HCT116 (cell line): ENCODE data around the gene FGD3. TPM values are rescaled to one million over a fixed set of nuclear protein-coding genes. Genes with fewer than 3 reads are reported as not detected.

Source experiments
- ATAC-seq: fragments of 200-7000 bp; cut with Tn5 transposase; 2 replicates; pipeline ENCODE4 v1.9.1; 2020; ENCODE audit warnings: mild to moderate bottlenecking, moderate library complexity
- BruUV-seq: library from RNA; stranded (reverse); fragments of 400-500 nt; replicated peaks from 2 replicates; lab custom pipeline; 2021; lab: Mats Ljungman, UMichigan
- CTCF ChIA-PET: fragments of 300-600 bp; sonication (Branson Sonifier 250); formaldehyde crosslinking; loops from one replicate; lab custom pipeline; 2021; ENCODE audit warnings: antibody characterized with exemption; lab: Charles Lee
- POLR2A ChIA-PET: fragments of 300-600, 350-600 bp; sonication (Branson Sonifier 250); formaldehyde crosslinking; loops from one replicate; lab custom pipeline; 2021; ENCODE audit warnings: antibody characterized with exemption; lab: Charles Lee
- RAD21 ChIA-PET, 2 experiments: fragments of 300-600 bp; sonication (Branson Sonifier 250); formaldehyde crosslinking; loops; one replicate each; lab custom pipeline; 2023; ENCODE audit warnings: low total read pairs in 2 of 2; ENCODE audit not compliant: uncharacterized antibody in 2 of 2, unreplicated experiment in 2 of 2, low non-redundant PET in 1 of 2; lab: Charles Lee
- DNase-seq: peaks from one replicate; pipeline ENCODE4 v3.0.0-alpha.2; 2010; ENCODE audit warnings: low read depth, low spot score
- H2AFZ ChIP-seq: fragments of 200-600 bp; shearing (Covaris generic), sonication (generic); 2 replicates; pipeline ENCODE4 v1.6.1; 2017; ENCODE audit warnings: low read depth, mixed run types, mixed read lengths, antibody characterized with exemption, low read length; ENCODE audit not compliant: poor library complexity, severe bottlenecking
- H3K27ac ChIP-seq: 2 replicates; pipeline ENCODE4 v1.5.1; 2012; ENCODE audit warnings: low read depth, low read length
- H3K27me3 ChIP-seq: fragments of 200-600 bp; sonication (generic); 2 replicates; pipeline ENCODE4 v1.6.1; 2016; ENCODE audit warnings: mixed run types, low read length, mixed read lengths; ENCODE audit not compliant: insufficient read depth
- H3K36me3 ChIP-seq, 2 experiments: fragments of 200-500 bp in 1 of 2; fragments of 200-600 bp in 1 of 2; sonication (Bioruptor generic) in 1 of 2; sonication (generic) in 1 of 2; 2 replicates each; pipeline versions ENCODE4 v1.5.1 to v1.6.1; 2014 to 2016; ENCODE audit warnings: low read length in 2 of 2, inconsistent platforms in 1 of 2, mixed read lengths in 1 of 2, mixed run types in 1 of 2; ENCODE audit not compliant: insufficient read depth in 2 of 2, control insufficient read depth in 1 of 2
- H3K4me1 ChIP-seq, 2 experiments: fragments of 200-600 bp in 1 of 2; sonication (generic) in 1 of 2; 2 replicates each; pipeline versions ENCODE4 v1.5.1 to v1.6.1; 2012 to 2017; ENCODE audit warnings: low read length in 2 of 2, inconsistent platforms in 1 of 2, mild to moderate bottlenecking in 1 of 2, mixed read lengths in 1 of 2, mixed run types in 1 of 2, moderate library complexity in 1 of 2; ENCODE audit not compliant: insufficient read depth in 2 of 2, control insufficient read depth in 1 of 2
- H3K4me2 ChIP-seq: fragments of 200-600 bp; sonication (generic); 2 replicates; pipeline ENCODE4 v1.6.1; 2017; ENCODE audit warnings: mixed run types, low read length, mixed read lengths
- H3K4me3 ChIP-seq, 2 experiments: fragments of 200-600 bp in 1 of 2; sonication (generic) in 1 of 2; replicated peaks in 1 of 2; 2 replicates each; pipeline ENCODE4 v1.5.1; 2011 to 2016; ENCODE audit warnings: low read length in 2 of 2, control low read depth in 1 of 2, low read depth in 1 of 2, mild to moderate bottlenecking in 1 of 2, mixed read lengths in 1 of 2, mixed run types in 1 of 2
- H3K79me2 ChIP-seq: fragments of 200-600 bp; sonication (generic); 2 replicates; pipeline ENCODE4 v1.6.1; 2017; ENCODE audit warnings: mild to moderate bottlenecking, mixed run types, low read length, moderate library complexity, mixed read lengths; ENCODE audit not compliant: insufficient read depth
- H3K9ac ChIP-seq: fragments of 200-600 bp; sonication (generic); 2 replicates; pipeline ENCODE4 v1.6.1; 2016; ENCODE audit warnings: low read length, mixed read lengths
- H3K9me2 ChIP-seq: fragments of 200-600 bp; sonication (generic), shearing (Covaris generic); 2 replicates; pipeline ENCODE4 v1.6.1; 2017; ENCODE audit warnings: mixed run types, mild to moderate bottlenecking, moderate library complexity; ENCODE audit not compliant: insufficient read depth
- H3K9me3 ChIP-seq, 2 experiments: fragments of 200-500 bp in 1 of 2; fragments of 200-600 bp in 1 of 2; sonication (Bioruptor generic) in 1 of 2; sonication (generic) in 1 of 2; 2 replicates each; pipeline ENCODE4 v1.6.1; 2014 to 2017; ENCODE audit warnings: low read length in 2 of 2, mixed read lengths in 2 of 2, inconsistent platforms in 1 of 2, low read depth in 1 of 2, mild to moderate bottlenecking in 1 of 2, mixed run types in 1 of 2, moderate library complexity in 1 of 2; ENCODE audit not compliant: control insufficient read depth in 1 of 2, insufficient read depth in 1 of 2
- H4K20me1 ChIP-seq: fragments of 200-600 bp; sonication (generic), shearing (Covaris generic); 2 replicates; pipeline ENCODE4 v1.6.1; 2017; ENCODE audit warnings: mixed run types, mild to moderate bottlenecking, moderate library complexity; ENCODE audit not compliant: insufficient read depth
- CEBPB ChIP-seq: IDR thresholded peaks from 2 replicates; pipeline ENCODE4 v1.6.1; 2012; ENCODE audit warnings: low read depth
- EGR1 ChIP-seq: IDR thresholded peaks from 2 replicates; pipeline ENCODE4 v1.6.1; 2012; ENCODE audit warnings: low read depth
- EZH2 ChIP-seq: fragments of 200-600 bp; sonication (generic); IDR thresholded peaks from 2 replicates; pipeline ENCODE4 v1.6.1; 2017; ENCODE audit warnings: antibody characterized with exemption, mixed run types
- FOSL1 ChIP-seq: IDR thresholded peaks from 2 replicates; pipeline ENCODE4 v1.6.1; 2012; ENCODE audit warnings: low read depth
- POLR2A ChIP-seq: IDR thresholded peaks from 2 replicates; pipeline ENCODE4 v1.7.0; 2011; ENCODE audit warnings: borderline replicate concordance; ENCODE audit not compliant: insufficient read depth, insufficient read length; ENCODE audit errors: extremely low read depth
- RAD21 ChIP-seq: IDR thresholded peaks from 2 replicates; pipeline ENCODE4 v1.6.1; 2012; ENCODE audit warnings: low read depth, mild to moderate bottlenecking
- SP1 ChIP-seq: IDR thresholded peaks from 2 replicates; pipeline ENCODE4 v1.6.1; 2012; ENCODE audit warnings: low read depth
- ZFX ChIP-seq: fragments of 450-650 bp; IDR thresholded peaks from 2 replicates; pipeline ENCODE4 v1.6.1; 2017
- intact Hi-C: fragments of 100-400 bp; cut with micrococcal nuclease; formaldehyde crosslinking; loops from 2 replicates; pipeline ENCODE4 v1.10.0; 2022
- total RNA-seq: library from RNA; stranded (reverse); gene quantifications from one replicate; pipeline ENCODE4 v1.2.1, GENCODE V29; 2021; ENCODE audit not compliant: unreplicated experiment
- TF ChIP-seq, protein P1 (sequence below): IDR thresholded peaks from 2 replicates; pipeline ENCODE4 v1.6.1; 2011; ENCODE audit warnings: mild to moderate bottlenecking, low read length, moderate library complexity; ENCODE audit not compliant: insufficient replicate concordance; ENCODE audit errors: extremely low read depth
- TF ChIP-seq, protein P2 (sequence below): IDR thresholded peaks from 2 replicates; pipeline ENCODE4 v1.6.1; 2012; ENCODE audit warnings: low read depth
- TF ChIP-seq, protein P3 (sequence below): IDR thresholded peaks from 2 replicates; pipeline ENCODE4 v1.6.1; 2012
- TF ChIP-seq, protein P4 (sequence below), 3 experiments: fragments of 200-600 bp in 1 of 3; sonication (generic) in 1 of 3; IDR thresholded peaks in 2 of 3; conservative IDR thresholded peaks in 1 of 3; 2 replicates each; pipeline ENCODE4 v1.5.1; 2012 to 2017; ENCODE audit warnings: low read depth in 2 of 3, low read length in 2 of 3, antibody characterized with exemption in 1 of 3, borderline replicate concordance in 1 of 3, control low read depth in 1 of 3, mild to moderate bottlenecking in 1 of 3, mixed read lengths in 1 of 3, mixed run types in 1 of 3, moderate library complexity in 1 of 3; ENCODE audit not compliant: insufficient read depth in 1 of 3

The FGD3 gene
- total RNA-seq, 1 experiment from 2014 or later = 3.3 TPM

DNA sequence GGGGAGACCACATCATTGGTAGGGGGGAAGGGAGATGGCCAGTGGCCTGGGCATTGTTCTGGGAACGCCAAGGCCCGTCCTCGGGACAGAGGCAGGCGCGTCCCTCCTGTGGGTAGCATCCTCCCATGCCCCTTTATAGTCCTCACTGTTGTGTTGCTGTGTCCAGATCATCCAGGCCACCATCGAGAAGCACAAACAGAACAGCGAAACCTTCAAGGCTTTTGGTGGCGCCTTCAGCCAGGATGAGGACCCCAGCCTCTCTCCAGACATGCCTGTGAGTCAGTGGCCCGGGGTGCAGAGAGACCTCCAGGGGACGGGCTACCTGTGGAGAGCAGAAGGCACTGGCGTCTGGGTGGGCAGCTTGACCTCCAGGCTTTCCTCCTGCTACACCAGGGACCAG, 72.8 kb downstream of the FGD3 start:
- no TSS peak for BruUV-seq
- Histone ChIP-seq H3K9me3 (no peaks in the 10 kb centered on the region), H3K27me3 (no peaks in the 10 kb centered on the region), H3K4me1 (no peaks in the 10 kb centered on the region), H3K4me2 (no peak overlapping the region), H3K79me2 (no peaks in the 10 kb centered on the region), H3K9me2 (no peaks in the 10 kb centered on the region), H3K9ac (no peak overlapping the region), H4K20me1 (no peaks in the 10 kb centered on the region), H3K36me3 (no peaks in the 10 kb centered on the region), H3K4me3 (no peak overlapping the region), H2AFZ (no peak overlapping the region), H3K27ac (no peak overlapping the region)
- ChIA-PET POLR2A (no interaction called here), CTCF (no interaction called here), RAD21 (no interaction called here)
- TF ChIP-seq, protein P1, sequence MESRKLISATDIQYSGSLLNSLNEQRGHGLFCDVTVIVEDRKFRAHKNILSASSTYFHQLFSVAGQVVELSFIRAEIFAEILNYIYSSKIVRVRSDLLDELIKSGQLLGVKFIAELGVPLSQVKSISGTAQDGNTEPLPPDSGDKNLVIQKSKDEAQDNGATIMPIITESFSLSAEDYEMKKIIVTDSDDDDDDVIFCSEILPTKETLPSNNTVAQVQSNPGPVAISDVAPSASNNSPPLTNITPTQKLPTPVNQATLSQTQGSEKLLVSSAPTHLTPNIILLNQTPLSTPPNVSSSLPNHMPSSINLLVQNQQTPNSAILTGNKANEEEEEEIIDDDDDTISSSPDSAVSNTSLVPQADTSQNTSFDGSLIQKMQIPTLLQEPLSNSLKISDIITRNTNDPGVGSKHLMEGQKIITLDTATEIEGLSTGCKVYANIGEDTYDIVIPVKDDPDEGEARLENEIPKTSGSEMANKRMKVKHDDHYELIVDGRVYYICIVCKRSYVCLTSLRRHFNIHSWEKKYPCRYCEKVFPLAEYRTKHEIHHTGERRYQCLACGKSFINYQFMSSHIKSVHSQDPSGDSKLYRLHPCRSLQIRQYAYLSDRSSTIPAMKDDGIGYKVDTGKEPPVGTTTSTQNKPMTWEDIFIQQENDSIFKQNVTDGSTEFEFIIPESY = no peak
- TF ChIP-seq RAD21 (no peak), ZFX (no peak), EZH2 (no peak), FOSL1 (no peak), POLR2A (no peak)
- DNase-seq (no peak), ATAC-seq (no peak)
- intact Hi-C loops = no loop called here

DNA sequence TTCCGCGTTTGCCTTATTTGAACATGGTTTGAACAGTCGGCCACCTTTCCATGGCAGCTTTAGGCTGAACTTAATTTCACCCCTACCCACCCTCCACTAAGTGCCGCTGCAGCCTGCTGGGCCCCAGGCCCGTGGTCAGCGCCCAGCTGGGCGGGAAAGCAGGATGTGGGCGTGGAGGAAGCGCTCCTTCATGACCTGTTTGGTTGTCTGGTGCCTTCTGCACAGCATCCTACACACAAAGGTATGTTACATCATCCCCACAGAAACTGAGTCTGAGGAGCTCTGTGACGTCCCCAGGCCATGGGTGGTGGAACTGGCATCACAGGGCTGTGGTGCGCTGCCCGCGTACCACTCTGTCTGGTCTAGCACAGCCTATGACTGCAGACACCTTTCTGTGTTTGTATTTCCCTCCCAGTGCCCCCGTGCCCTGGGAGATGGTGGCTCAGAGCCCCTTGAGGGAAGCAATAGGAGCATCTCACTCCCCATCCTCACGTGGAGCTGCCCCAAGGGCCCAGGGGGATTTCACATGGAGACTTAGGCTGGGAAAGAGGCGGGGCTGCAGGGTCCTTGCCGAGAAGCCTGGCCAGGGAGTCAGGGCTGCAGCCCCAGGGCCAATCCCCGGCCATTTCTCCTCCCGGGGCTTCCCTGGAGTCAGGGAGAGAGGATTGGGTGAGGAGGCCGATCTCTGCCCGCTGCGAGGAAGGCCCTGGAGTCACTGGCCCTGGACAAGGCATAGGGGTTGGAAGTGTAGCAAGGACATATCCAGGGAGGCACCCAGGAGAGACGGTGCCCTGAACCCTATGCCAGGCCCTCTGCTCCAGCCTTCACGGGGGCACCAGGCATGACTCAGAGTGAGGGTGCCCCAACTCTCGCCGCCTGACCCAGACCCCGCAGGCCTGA, 73.7 kb downstream of the FGD3 start:
- DNase-seq = no peak
- H3K27ac ChIP-seq = no peak overlapping the region
- no peak for ATAC-seq
- no peak overlapping the region for H2AFZ ChIP-seq
- H3K4me3 ChIP-seq = no peak overlapping the region
- no TSS peak for BruUV-seq
- ChIA-PET POLR2A (no interaction called here), RAD21 (no interaction called here), CTCF (no interaction called here)
- H3K9me3 ChIP-seq = no peaks in the 10 kb centered on the region
- H3K4me2 ChIP-seq = no peak overlapping the region
- no peaks in the 10 kb centered on the region for H3K9me2 ChIP-seq
- H4K20me1 ChIP-seq = no peaks in the 10 kb centered on the region
- intact Hi-C loops = no loop called here
- H3K79me2 ChIP-seq = no peaks in the 10 kb centered on the region
- H3K27me3 ChIP-seq = no peaks in the 10 kb centered on the region
- no peak overlapping the region for H3K9ac ChIP-seq
- no peaks in the 10 kb centered on the region for H3K36me3 ChIP-seq
- no peaks in the 10 kb centered on the region for H3K4me1 ChIP-seq
- TF ChIP-seq SP1 (no peak), EGR1 (no peak), ZFX (no peak), POLR2A (no peak), CEBPB (no peak), EZH2 (no peak)
- TF ChIP-seq, protein P2, sequence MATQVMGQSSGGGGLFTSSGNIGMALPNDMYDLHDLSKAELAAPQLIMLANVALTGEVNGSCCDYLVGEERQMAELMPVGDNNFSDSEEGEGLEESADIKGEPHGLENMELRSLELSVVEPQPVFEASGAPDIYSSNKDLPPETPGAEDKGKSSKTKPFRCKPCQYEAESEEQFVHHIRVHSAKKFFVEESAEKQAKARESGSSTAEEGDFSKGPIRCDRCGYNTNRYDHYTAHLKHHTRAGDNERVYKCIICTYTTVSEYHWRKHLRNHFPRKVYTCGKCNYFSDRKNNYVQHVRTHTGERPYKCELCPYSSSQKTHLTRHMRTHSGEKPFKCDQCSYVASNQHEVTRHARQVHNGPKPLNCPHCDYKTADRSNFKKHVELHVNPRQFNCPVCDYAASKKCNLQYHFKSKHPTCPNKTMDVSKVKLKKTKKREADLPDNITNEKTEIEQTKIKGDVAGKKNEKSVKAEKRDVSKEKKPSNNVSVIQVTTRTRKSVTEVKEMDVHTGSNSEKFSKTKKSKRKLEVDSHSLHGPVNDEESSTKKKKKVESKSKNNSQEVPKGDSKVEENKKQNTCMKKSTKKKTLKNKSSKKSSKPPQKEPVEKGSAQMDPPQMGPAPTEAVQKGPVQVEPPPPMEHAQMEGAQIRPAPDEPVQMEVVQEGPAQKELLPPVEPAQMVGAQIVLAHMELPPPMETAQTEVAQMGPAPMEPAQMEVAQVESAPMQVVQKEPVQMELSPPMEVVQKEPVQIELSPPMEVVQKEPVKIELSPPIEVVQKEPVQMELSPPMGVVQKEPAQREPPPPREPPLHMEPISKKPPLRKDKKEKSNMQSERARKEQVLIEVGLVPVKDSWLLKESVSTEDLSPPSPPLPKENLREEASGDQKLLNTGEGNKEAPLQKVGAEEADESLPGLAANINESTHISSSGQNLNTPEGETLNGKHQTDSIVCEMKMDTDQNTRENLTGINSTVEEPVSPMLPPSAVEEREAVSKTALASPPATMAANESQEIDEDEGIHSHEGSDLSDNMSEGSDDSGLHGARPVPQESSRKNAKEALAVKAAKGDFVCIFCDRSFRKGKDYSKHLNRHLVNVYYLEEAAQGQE = no peak
- TF ChIP-seq, protein P3, sequence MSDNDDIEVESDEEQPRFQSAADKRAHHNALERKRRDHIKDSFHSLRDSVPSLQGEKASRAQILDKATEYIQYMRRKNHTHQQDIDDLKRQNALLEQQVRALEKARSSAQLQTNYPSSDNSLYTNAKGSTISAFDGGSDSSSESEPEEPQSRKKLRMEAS = no peak
- TF ChIP-seq, protein P4, sequence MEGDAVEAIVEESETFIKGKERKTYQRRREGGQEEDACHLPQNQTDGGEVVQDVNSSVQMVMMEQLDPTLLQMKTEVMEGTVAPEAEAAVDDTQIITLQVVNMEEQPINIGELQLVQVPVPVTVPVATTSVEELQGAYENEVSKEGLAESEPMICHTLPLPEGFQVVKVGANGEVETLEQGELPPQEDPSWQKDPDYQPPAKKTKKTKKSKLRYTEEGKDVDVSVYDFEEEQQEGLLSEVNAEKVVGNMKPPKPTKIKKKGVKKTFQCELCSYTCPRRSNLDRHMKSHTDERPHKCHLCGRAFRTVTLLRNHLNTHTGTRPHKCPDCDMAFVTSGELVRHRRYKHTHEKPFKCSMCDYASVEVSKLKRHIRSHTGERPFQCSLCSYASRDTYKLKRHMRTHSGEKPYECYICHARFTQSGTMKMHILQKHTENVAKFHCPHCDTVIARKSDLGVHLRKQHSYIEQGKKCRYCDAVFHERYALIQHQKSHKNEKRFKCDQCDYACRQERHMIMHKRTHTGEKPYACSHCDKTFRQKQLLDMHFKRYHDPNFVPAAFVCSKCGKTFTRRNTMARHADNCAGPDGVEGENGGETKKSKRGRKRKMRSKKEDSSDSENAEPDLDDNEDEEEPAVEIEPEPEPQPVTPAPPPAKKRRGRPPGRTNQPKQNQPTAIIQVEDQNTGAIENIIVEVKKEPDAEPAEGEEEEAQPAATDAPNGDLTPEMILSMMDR (IDR thresholded peaks at IDR 0.05 in 2 of 3, conservative IDR thresholded peaks at IDR 0.05 in 1 of 3; ENCODE audit: borderline replicate concordance in 1 of 3, insufficient read depth in 1 of 3, low read depth in 2 of 3, low read length in 2 of 3) = no peak
